ENCODE results near the gene RAPGEF4.

- TF ChIP-seq TAF1 (IDR thresholded peaks at IDR 0.05; ENCODE audit: borderline replicate concordance, insufficient read depth, low read length), result no peak
- no peak for TF ChIP-seq POLR2AphosphoS5 (IDR thresholded peaks at IDR 0.05; ENCODE audit: low read depth, low read length)
- TF ChIP-seq, protein P1, sequence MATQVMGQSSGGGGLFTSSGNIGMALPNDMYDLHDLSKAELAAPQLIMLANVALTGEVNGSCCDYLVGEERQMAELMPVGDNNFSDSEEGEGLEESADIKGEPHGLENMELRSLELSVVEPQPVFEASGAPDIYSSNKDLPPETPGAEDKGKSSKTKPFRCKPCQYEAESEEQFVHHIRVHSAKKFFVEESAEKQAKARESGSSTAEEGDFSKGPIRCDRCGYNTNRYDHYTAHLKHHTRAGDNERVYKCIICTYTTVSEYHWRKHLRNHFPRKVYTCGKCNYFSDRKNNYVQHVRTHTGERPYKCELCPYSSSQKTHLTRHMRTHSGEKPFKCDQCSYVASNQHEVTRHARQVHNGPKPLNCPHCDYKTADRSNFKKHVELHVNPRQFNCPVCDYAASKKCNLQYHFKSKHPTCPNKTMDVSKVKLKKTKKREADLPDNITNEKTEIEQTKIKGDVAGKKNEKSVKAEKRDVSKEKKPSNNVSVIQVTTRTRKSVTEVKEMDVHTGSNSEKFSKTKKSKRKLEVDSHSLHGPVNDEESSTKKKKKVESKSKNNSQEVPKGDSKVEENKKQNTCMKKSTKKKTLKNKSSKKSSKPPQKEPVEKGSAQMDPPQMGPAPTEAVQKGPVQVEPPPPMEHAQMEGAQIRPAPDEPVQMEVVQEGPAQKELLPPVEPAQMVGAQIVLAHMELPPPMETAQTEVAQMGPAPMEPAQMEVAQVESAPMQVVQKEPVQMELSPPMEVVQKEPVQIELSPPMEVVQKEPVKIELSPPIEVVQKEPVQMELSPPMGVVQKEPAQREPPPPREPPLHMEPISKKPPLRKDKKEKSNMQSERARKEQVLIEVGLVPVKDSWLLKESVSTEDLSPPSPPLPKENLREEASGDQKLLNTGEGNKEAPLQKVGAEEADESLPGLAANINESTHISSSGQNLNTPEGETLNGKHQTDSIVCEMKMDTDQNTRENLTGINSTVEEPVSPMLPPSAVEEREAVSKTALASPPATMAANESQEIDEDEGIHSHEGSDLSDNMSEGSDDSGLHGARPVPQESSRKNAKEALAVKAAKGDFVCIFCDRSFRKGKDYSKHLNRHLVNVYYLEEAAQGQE (IDR thresholded peaks at IDR 0.05; ENCODE audit: insufficient read depth in 1 of 2, low read depth in 2 of 2, low read length in 2 of 2), result no peak
- TF ChIP-seq FOXP2 (optimal IDR thresholded peaks at IDR 0.05; ENCODE audit: borderline replicate concordance, extremely low read depth, extremely low read length, insufficient read depth), result no peak
- no peak for TF ChIP-seq SIN3A (IDR thresholded peaks at IDR 0.05; ENCODE audit: borderline replicate concordance, insufficient read depth, low read length)
Observed at GRCh38 chr2:172769879-172770278, 34.2 kb downstream of the RAPGEF4 start.
